Activated CD4-positive, alpha-beta T cell treated with anti-CD3 and anti-CD28 coated beads, Interleukin-2, Interleukin-6, amounts not matched to agents 100 ng/mL and 50 ng/mL, durations not matched to agents 16 hours and 8 hours (primary cell): Measurements from ENCODE around the gene GTF2F2.

ENCODE experiments used
- DNase-seq: peaks from one replicate; pipeline ENCODE4 v3.0.0-alpha.2; 2020

GTF2F2 gene

DNA sequence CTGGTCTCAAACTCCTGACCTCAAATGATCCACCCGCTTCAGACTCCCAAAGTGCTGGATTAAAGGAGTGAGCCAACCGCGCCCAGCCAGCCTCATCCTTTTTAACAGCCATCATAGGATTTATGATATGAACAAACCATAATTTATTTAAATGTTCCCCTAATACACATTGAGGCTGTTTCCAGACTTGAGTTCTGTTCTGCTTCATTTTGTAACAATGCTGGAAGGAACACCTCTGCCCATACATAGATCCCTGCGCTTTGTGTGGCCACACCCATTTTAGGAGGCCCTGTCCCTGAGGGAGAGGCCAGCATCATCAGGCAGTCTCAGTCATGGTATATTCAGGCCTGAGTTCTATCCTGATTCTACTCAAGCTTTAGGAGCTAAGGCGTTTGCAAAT lies 184.8 kb downstream of the GTF2F2 start:
- DNase-seq = no peak

DNA sequence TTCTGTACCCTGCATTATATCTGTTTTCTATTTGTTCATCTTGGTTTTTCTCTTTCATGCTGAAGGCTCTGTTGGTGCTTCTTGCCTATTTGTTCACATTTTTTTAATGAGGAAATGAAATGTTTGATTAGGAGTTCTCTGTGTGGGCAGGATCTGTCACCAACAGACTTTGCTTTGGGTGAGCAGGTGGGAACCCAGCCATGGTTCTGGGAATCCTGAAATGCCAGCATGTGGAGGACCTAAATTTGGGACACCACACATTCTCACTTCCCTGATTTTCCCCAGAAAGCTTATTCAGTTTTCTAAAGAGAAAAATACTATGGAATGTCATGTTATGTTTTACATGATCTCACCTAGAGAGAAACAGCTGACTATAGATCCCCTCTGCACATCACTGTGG lies 186.7 kb downstream of the GTF2F2 start:
- DNase-seq = no peak

DNA sequence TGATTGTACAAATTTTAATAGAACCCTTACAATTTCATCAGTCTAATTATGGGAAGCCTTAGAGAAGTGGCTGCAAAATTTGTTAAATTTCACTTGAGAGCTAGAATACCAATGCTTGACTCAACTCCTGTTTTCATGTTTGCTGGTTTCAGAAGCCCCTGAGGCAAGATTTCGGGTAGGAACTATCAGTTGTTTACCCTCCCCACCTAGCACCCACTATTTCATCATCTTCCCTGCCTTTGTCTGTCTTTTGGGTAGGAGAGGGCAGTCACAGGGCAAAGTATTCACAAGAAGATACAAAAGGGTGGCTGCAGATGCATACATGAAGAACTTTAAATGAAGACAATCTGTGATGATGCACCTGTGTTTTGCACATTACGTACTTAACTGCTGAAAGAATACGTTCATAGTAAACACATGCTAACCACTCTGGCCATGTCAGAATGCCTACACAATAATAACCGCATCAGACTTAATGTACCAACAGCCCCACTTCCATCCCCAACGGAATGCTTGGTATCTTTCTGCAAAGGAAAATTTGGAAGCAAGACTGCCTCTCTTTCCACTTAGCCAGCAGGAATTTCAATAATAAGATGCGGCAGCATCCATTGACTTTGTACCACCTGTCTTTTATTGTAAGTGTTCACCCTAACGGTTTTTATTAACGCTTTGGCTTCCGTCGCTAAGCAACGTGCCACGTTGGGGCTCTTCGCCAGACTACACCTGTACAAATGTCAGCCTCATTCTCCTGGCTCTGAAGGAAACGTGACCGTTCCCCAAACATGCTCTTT lies 190.2 kb downstream of the GTF2F2 start:
- DNase-seq = no peak

DNA sequence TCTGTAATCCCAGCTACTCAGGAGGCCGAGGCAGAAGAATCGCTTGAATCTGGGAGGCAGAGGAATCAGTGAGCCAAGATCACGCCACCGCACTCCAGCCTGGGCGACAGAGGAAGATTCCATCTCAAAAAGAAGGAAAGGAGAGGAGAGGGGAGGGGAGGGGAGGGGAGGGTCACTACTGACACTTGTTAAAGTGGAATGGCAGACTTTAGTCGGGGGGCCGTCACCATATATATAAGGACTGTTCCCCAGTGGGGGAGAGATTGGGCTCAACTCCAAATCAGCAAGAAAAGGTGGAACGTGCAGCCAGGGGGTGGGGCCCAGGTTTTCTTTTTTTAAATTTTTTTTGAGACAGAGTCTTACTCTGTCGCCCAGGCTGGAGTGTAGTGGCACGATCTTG lies 194.5 kb downstream of the GTF2F2 start:
- DNase-seq = no peak

DNA sequence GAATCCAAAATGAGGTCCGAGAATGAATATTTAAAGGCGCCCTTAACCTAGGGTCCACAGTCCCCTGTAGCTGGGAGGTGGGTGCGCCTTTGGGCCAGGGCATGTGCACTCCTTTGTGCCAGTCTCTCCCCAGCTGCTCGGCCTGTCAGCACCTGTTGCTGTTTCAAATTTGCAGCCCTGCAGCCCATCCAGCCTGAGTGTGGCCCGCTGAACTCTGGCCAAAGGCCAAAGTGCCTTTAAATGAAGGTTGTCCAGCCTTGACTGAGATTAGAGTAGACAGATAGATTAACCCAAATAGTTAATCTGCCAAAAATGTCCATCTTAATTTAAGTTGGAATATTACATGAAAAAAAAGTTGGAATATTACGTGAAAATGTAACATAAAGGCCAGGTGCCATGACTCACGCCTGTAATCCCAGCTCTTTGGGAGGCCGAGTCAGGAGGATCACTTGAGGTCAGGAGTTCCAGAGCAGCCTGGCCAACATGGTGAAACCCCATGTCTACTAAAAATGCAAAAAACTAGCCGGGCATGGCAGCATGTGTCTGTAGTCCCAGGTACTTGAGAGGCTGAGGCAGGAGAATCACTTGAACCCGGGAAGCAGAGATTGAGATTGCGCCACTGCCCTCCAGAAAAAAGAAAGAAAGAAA lies 195.3 kb downstream of the GTF2F2 start:
- DNase-seq = no peak

DNA sequence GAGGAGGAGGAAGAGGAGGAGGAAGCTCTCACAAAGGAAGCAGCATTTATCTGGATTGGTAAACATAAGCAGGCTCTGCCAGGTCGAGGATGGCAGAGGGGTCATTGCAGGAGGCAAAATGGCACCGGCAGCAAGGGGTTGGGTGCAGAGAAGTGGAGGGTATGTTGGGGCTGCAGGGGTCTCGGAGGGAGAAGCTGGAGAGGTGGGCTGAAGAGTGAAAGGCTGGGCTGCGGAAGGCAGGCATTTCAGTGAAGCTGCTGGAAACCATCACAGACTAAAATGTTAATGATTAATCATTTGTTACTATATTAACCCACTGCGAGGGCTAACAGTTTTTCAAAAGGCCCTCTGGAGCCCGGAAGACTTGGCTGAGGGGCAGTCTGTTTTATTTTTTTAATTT lies 196.0 kb downstream of the GTF2F2 start:
- DNase-seq = no peak

DNA sequence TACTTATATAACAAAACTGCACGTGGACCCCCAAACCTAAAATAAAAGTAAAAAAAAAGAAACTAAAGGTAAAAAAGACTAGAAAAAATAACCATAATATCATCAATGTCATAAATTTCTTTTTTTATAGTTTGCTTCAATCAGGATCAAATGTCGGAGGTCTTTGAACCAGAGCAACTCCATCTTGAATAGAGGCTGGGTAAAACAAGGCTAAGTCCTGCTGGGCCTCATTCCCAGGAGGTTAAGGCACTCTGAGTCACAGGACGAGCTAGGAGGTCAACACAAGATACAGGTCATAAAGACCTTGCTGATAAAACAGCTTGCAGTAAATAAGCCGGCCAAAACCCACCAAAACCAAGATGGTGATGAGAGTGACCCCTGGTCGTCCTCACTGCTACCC lies 196.7 kb downstream of the GTF2F2 start:
- no peak for DNase-seq

DNA sequence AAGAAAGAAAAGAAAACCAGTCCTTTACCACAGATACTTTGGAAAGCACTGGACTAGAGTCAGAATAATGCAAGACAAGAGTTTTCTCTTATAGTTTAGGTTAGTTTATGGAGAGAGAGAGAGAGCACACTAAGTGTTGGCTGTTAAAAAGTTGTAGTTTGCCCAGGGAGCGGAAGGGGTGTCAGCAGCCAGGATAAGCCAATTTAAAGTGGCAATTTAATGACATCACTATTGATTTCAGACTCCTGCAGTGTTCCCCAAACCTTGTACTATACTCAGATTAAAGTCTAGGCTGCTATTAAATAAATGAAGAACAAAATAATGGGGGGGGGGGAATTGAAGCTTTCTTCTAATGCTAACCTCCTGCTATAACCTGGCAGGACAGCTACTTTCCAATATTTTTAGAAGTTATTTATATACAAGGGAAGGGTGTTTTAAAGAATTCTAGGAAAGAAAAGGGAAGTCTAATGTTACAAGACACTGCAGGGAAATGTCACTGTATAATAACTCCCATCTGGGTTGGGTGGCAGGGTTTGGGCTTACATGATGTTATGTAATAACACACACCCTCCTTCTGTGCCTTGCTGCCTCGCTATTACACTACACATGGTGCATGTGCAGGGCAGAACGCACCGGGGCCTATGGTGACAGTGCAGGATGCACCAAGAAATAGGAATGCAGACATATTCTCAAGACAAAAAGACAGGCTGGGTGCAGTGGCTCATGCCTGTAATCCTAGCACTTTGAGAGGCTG lies 200.7 kb downstream of the GTF2F2 start:
- DNase-seq = no peak

DNA sequence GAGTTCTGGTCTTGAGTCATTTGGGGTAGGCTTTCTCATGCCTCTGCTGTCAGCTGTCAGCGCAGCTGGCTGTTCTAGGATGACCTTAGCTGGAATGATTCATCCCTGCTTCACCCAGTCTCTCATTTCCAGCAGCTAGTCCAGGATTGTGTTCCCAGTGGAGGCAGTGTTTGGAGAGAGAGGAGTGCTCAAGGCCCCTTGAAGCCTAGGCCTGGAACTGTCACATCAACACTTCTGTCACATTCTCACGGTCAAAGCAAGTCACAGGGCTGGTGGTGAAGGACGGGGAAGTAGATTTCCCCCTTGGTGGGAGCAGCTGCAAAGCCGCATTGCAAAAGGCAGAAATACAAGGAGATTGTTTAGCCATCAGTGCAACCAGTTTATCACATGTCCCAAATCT lies 205.5 kb downstream of the GTF2F2 start:
- DNase-seq = no peak

DNA sequence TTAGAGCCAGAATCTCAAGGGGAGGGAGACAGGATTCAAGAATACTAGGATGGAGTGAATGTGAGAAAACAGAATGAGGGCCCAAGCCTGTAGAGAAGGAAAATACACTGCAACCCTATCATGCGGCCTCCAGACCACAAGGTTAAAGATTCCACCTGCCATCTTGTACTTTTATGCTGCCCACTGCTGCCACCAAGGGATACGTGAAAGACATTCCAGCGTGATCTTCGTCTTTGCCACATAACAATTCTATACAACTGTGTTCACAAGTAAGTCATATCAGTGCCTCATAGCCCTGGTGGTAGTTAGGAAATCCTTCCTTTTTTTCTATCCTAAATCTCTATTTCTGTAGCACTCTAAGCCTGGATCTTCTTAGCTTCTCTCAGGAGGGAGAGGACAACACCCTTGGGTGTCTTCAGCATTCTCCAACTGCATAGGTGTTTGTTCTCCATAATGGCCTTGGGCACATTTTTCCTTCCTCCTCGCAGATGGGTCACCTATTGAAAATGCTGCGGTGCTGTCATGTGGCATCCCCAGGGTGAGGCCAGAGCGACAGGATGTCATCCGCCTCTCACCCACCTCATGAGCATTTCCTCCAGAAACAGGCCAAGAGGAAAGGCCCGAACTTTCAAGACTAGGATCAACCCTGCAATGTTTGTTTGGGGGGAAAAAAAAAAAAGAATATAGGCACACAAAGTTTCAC lies 207.1 kb downstream of the GTF2F2 start:
- peak; percentile 25 for DNase-seq

DNA sequence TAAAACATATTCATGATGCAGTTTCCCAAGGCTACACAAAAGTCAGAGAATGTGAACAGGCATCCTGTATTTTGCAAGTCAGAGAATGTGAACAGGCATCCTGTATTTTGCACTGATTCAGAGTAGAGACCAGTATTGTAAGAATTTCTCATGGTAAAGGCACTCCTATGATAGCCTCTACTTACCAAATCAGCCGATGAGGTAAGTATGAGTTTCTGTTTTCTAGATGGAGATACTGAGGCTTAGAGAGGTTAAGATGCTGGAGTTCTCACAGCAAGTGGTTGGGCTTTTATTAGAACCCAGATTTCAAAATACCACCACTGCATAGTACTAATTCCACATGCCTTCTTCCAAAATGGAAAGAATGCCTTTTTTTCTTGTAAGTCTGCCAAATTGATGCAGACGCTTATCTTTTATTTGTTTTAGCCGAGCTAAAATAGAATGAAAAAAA lies 208.4 kb downstream of the GTF2F2 start:
- DNase-seq = no peak

DNA sequence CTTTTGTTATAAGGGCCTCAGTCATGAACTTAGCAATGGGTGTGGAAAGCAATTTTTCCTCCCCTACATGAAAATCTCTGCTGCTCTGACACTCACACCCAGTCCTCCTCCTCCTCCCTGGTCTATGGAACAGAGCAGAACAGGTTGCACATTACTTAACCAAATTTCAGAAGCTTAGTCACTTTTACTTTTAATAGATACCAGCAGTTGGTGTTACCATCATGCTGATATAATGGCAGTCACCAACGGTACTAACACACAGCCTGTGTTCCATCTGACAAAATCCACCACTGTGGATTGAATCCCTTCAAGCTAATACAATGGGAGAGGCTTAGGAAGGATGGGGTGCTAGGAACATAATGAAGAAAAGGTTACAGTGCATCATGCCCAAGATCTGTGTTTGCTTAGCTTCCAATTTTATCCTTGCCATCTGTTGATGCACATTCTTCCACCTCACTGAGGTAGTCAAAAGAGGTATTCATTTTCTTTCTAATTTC lies 210.9 kb downstream of the GTF2F2 start:
- DNase-seq = peak; percentile 16

DNA sequence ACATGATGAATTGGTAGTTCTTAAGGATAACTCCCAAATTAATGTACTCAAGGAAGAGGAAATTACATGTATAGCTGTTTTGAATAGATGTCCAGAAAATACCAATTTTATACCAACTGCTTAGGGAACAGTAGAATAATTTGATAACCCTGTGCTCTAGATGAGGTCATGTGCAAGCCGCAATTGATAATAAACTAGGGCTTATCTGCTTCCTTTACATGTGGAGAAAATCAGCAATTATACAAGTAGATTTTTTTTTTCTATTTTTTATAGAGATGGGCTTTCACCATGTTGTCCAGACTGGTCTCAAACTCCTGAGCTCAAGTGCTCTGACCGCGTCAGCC lies 211.4 kb downstream of the GTF2F2 start:
- DNase-seq = no peak

DNA sequence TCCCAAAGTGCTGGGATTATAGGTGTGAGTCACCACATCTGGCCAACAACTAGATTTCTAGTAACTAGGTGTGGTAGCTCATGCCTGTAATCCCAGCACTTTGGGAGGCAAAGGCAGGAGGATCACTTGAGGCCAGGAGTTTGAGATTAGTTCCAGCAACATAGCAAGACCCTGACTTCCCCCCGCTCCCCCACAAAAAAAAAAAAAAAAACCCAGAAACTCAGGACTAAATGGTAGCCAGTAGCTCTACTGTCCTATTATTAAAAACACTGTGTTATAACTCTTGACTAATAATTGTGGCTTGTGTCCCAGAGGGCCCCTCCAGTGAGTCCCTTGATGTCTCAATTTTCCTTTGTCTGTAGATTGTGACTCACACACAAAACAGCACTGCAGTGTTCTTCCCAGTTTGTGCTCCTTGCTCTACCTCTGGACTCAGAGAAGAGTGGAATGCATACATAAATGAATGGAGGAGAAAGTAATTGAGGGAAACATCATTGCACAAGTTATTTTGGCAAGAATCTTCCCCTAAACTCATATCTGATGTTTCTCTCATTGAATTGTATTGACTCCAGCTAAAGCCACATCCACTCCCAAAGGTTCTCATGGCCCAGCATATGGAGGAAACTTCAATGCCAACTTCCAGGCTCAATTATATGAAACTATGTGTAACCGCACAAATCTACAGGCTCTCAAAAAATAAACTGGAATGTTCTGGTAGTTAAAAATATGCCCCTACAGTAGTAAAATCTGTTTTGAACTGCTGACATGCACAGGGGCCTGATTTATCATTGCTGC lies 211.9 kb downstream of the GTF2F2 start:
- DNase-seq = peak; percentile 17

DNA sequence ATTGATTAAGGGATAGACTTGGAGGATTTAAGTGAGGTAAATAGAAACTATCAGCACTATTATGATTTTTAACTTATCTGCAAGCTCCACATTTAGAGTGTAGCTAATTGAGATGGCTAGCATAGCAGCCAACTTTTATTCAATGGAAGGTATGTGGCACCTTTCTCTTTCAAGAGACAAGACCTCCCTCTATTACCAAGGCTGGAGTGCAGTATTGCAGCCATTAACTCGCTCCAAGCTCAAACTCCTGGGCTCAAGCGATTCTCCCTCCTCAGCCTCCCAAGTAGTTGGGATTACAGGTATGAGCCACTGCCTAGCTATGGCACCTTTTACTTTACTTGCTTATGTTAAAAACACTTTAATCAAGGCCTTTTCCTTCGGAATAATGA lies 212.5 kb downstream of the GTF2F2 start:
- DNase-seq = no peak

DNA sequence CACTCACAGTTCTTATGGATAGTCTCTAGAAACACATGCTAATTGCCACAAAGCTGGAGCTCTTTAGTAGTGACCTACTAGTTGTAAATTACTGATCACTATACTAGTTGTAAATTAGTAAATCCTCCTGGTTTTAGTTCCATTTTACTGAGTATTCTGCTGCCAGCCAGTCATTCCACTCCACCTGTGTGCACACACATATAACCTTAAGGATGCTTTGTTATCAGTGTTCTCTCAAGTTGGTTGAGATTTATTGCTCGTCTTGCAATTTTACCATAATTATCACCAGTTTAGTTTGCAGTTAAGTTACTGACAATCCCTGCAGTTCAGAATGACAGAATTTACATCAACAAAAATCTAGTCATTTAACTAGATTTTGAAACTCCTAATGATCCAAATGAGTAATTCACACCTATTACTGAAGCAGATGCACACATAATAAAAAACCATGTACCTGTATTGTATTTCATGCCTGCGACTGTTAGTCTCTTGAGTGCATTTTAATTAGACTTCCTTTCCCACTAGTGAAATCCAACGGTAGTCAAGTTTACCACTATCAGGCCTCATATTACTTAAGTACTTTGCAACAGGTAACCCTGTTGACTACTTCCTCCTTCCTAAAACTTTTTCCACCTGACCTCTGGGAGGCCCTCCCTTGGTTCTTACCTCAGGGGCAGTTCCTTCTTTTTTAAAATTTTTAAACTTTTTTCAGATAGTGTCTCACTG lies 213.1 kb downstream of the GTF2F2 start:
- DNase-seq = no peak
